ENCODE measurements around the gene GSN.
A peak's percentile ranks its signal among the peaks of the same experiment; 100 is the strongest.

- TF ChIP-seq CTCF (IDR thresholded peaks at IDR 0.05): peak; percentile 32 to 58 (median 47)
- TF ChIP-seq POLR2A (IDR thresholded peaks at IDR 0.05): no peak
Observed at GRCh38 chr9:121222524-121223171, 45.3 kb upstream of the GSN start.

All from vagina (tissue), 2 donors.